Endothelial cell of umbilical vein (primary cell): ENCODE data around the gene MALRD1. TPM values are rescaled to one million over a fixed set of nuclear protein-coding genes. Genes with fewer than 3 reads are reported as not detected.

Experiments
- BruUV-seq: library from RNA; stranded (reverse); fragments of 400-500 nt; replicated peaks from 2 replicates; lab custom pipeline; 2021; lab: Mats Ljungman, UMichigan
- CTCF ChIA-PET: fragments of 300-600, 350-600 bp; sonication (Branson Sonifier 250); formaldehyde crosslinking; loops from one replicate; lab custom pipeline; 2021; ENCODE audit warnings: antibody characterized with exemption, inconsistent platforms; lab: Charles Lee
- POLR2A ChIA-PET: fragments of 300-600, 350-600 bp; sonication (Branson Sonifier 250); formaldehyde crosslinking; loops from one replicate; lab custom pipeline; 2021; ENCODE audit warnings: antibody characterized with exemption, inconsistent platforms; lab: Charles Lee
- DNase-seq: peaks from one replicate; pipeline ENCODE4 v3.0.0-alpha.2; 2011; ENCODE audit warnings: low read depth, low spot score
- FAIRE-seq: peaks from 2 replicates; lab custom pipeline; 2011; peaks lifted over from hg19 to GRCh38; lab: Jason Lieb, UNC
- H2AFZ ChIP-seq: 2 replicates; pipeline ENCODE4 v1.6.0; 2012; ENCODE audit warnings: low read depth, low read length, control low read depth, inconsistent platforms
- H3K27ac ChIP-seq: 2 replicates; pipeline ENCODE4 v1.5.1; 2011; ENCODE audit warnings: low read depth, mild to moderate bottlenecking, control low read depth, low read length, moderate library complexity; ENCODE audit not compliant: insufficient read depth
- H3K27me3 ChIP-seq, 2 experiments: 2 replicates each; pipeline versions ENCODE4 v1.6.0 to v1.6.1; 2011; ENCODE audit warnings: low read length in 2 of 2, mixed read lengths in 1 of 2; ENCODE audit not compliant: control insufficient read depth in 2 of 2, insufficient read depth in 2 of 2
- H3K36me3 ChIP-seq, 2 experiments: 2 replicates in 1 of 2; 3 replicates in 1 of 2; pipeline ENCODE4 v1.5.1; 2011; ENCODE audit warnings: low read length in 2 of 2, mild to moderate bottlenecking in 1 of 2, moderate library complexity in 1 of 2; ENCODE audit not compliant: control insufficient read depth in 2 of 2, insufficient read depth in 2 of 2; ENCODE audit errors: extremely low read depth in 1 of 2
- H3K4me1 ChIP-seq: 3 replicates; pipeline ENCODE4 v1.5.1; 2011; ENCODE audit warnings: mild to moderate bottlenecking, low read length; ENCODE audit not compliant: control insufficient read depth, insufficient read depth; ENCODE audit errors: extremely low read depth
- H3K4me2 ChIP-seq: 2 replicates; pipeline ENCODE4 v1.6.1; 2011; ENCODE audit warnings: low read length, control low read depth, mixed read lengths; ENCODE audit not compliant: insufficient read depth
- H3K4me3 ChIP-seq, 3 experiments: fragments of 200-600 bp in 1 of 3; sonication (generic), shearing (Covaris generic) in 1 of 3; replicated peaks in 1 of 3; 2 replicates each; pipeline ENCODE4 v1.5.1; 2011 to 2016; ENCODE audit warnings: control low read depth in 3 of 3, low read length in 3 of 3, mild to moderate bottlenecking in 2 of 3, inconsistent platforms in 1 of 3, low read depth in 1 of 3, moderate library complexity in 1 of 3; ENCODE audit not compliant: insufficient read depth in 1 of 3
- H3K79me2 ChIP-seq: 2 replicates; pipeline ENCODE4 v1.6.0; 2012; ENCODE audit warnings: low read length, inconsistent platforms; ENCODE audit not compliant: control insufficient read depth, insufficient read depth
- H3K9ac ChIP-seq: replicated peaks from 2 replicates; pipeline ENCODE3; 2011; ENCODE audit warnings: low read length, control low read depth; ENCODE audit not compliant: insufficient read depth; ENCODE audit errors: extremely low read depth
- H3K9me1 ChIP-seq: replicated peaks from 3 replicates; pipeline ENCODE4 v1.6.0; 2011; ENCODE audit warnings: mild to moderate bottlenecking, low read length; ENCODE audit not compliant: control insufficient read depth, insufficient read depth; ENCODE audit errors: extremely low read depth
- H3K9me3 ChIP-seq: replicated peaks from 2 replicates; pipeline ENCODE4 v1.5.1; 2012; ENCODE audit warnings: low read length, inconsistent platforms; ENCODE audit not compliant: control insufficient read depth, insufficient read depth
- H4K20me1 ChIP-seq: replicated peaks from 2 replicates; pipeline ENCODE3; 2011; ENCODE audit warnings: mild to moderate bottlenecking, low read length; ENCODE audit not compliant: control insufficient read depth, insufficient read depth; ENCODE audit errors: extremely low read depth
- EZH2 ChIP-seq: IDR thresholded peaks from 2 replicates; pipeline ENCODE4 v1.6.1; 2012; ENCODE audit warnings: borderline replicate concordance, low read depth, mild to moderate bottlenecking, moderate library complexity, low read length, inconsistent platforms; ENCODE audit not compliant: severe bottlenecking
- FOS ChIP-seq: IDR thresholded peaks from 2 replicates; pipeline ENCODE4 v1.6.1; 2011; ENCODE audit warnings: mild to moderate bottlenecking, low read length, moderate library complexity, borderline replicate concordance; ENCODE audit not compliant: insufficient read depth
- GATA2 ChIP-seq: IDR thresholded peaks from 2 replicates; pipeline ENCODE4 v1.7.0; 2011; ENCODE audit warnings: low read depth, mild to moderate bottlenecking, moderate library complexity, mixed read lengths, low read length; ENCODE audit not compliant: insufficient read length, insufficient read depth
- JUN ChIP-seq: IDR thresholded peaks from 2 replicates; pipeline ENCODE4 v1.6.1; 2011; ENCODE audit warnings: borderline replicate concordance, low read depth; ENCODE audit not compliant: insufficient read length, insufficient read depth
- MYC ChIP-seq: IDR thresholded peaks from one replicate; pipeline ENCODE4 v1.6.1; 2011; ENCODE audit warnings: mild to moderate bottlenecking, low read depth, low read length
- POLR2A ChIP-seq: IDR thresholded peaks from 2 replicates; pipeline ENCODE4 v1.6.1; 2012; ENCODE audit warnings: low read depth, mild to moderate bottlenecking, control low read depth, low read length
- POLR2AphosphoS5 ChIP-seq: IDR thresholded peaks from 2 replicates; pipeline ENCODE4 v1.6.1; 2012; ENCODE audit warnings: low read depth, mild to moderate bottlenecking, control low read depth, low read length, moderate library complexity; ENCODE audit not compliant: insufficient read depth
- dilution Hi-C: fragments of 300-500 bp; cut with MboI; formaldehyde crosslinking; loops from one replicate; pipeline ENCODE4 v1.15.0; 2019; ENCODE audit warnings: low sequenced_read_pairs; ENCODE audit not compliant: extremely low pct_ligation_motif_present
- intact Hi-C: fragments of 100-400 bp; cut with micrococcal nuclease; formaldehyde crosslinking; loops from one replicate; pipeline ENCODE4 v1.10.0; 2022
- polyA plus RNA-seq, 4 experiments: library from polyadenylated mRNA; depleted of rRNA in 3 of 4; stranded (reverse) in 3 of 4; unstranded in 1 of 4; fragments of >200 nt; gene quantifications; 2 replicates each; pipeline versions ENCODE4 v1.2.1 to v1.2.3, GENCODE V29; 2011 to 2012; ENCODE audit warnings: missing spikeins in 1 of 4
- total RNA-seq: library from RNA; stranded (reverse); gene quantifications from 2 replicates; pipeline ENCODE4 v1.2.3, GENCODE V29; 2021
- TF ChIP-seq, protein P1 (sequence below): IDR thresholded peaks from 2 replicates; pipeline ENCODE4 v1.6.1; 2011; ENCODE audit not compliant: insufficient read depth, insufficient read length
- TF ChIP-seq, protein P2 (sequence below), 2 donors: IDR thresholded peaks; 1 replicate in 1 of 2; 2 replicates in 1 of 2; pipeline ENCODE4 v1.5.1; 2011; ENCODE audit warnings: low read length in 2 of 2, mild to moderate bottlenecking in 2 of 2, moderate library complexity in 2 of 2, control low read depth in 1 of 2, inconsistent platforms in 1 of 2, low read depth in 1 of 2; ENCODE audit not compliant: insufficient read depth in 1 of 2; ENCODE audit errors: extremely low read depth in 1 of 2

MALRD1 gene
- total and polyA plus RNA-seq, 2 donors (not counting 3 experiments of a cell fraction or from before 2014, with no cell fraction given), result not detected

DNA sequence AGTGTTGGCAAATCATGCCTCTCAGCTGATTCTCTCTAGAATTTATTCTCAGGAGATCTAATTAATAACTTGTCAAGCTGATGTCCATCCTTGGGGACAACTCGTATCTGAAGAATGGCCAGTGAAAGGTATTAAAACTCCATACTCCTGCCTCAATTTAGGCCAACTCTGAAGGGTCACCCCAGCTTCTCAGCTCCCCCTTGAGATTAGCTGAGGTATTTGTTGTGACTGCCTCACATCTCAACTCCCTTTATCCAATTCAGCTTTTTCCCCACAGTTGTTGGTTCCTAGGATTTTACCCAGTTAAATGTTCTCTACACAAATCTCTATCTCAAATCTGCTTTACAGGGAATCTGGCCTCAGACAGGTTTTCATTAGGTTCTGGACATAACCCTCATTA is 182.4 kb downstream of the MALRD1 start:
- DNase-seq, result no peak
- TF ChIP-seq POLR2A (no peak), MYC (no peak), POLR2AphosphoS5 (no peak)
- H3K4me3 ChIP-seq, result no peak overlapping the region
- H3K27me3 ChIP-seq, result no peaks in the 10 kb centered on the region
- H4K20me1 ChIP-seq, result no peaks in the 10 kb centered on the region
- ChIA-PET POLR2A (no interaction called here), CTCF (no interaction called here)
- no peak overlapping the region for H3K27ac ChIP-seq
- no peak overlapping the region for H3K4me2 ChIP-seq
- H3K9ac ChIP-seq, result no peak overlapping the region
- H3K9me1 ChIP-seq, result no peaks in the 10 kb centered on the region
- no peak for FAIRE-seq
- no peak overlapping the region for H2AFZ ChIP-seq
- dilution Hi-C loops, result no loop called here
- intact Hi-C loops, result no loop called here
- H3K36me3 ChIP-seq, result no peaks in the 10 kb centered on the region
- H3K9me3 ChIP-seq, result peaks cover 2% of the 10 kb centered on the region
- H3K79me2 ChIP-seq, result no peaks in the 10 kb centered on the region
- no peaks in the 10 kb centered on the region for H3K4me1 ChIP-seq
- BruUV-seq, result no TSS peak

DNA sequence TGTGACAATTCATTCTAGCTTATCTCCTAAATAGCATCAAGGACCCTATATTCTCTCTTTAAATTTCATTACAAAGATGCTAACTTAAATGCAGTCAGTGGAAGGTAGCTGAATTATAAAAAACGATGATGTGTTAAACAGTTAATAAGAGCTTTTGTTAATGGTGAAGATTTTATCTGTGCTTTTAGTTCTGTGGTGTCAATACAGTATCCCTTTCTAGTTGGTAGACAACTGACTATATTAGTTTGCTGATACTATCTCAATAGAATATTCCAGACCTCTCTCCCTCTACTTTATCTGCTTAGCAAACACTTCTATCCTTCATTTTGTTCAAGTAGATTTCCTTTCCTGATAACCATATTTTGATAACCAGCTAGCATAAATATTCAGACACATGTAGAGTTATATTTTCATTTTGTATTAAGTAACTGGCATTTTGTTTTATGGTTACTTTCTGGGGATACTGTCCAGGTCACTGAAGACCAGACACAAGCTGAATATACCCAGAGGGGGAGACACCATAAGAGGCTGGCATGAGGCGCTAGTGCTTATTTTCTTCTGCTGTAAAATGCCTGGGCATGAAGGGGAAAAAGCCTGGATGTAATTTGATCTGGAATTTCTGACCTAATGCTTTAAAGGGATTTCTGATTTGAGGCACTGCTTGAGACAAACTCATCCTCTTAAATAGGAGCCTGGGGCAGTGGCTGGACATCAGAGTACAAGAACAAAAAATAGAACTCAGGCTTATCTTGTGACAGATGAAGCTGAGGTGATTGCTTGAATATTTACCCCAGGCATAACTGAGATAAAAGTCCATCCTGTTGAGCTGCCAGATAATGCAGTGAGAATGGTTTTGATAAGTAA is 197.5 kb downstream of the MALRD1 start:
- no peak overlapping the region for H3K4me3 ChIP-seq

More for the DNA sequence above, 197.5 kb downstream of the MALRD1 start:
- ChIA-PET POLR2A (no interaction called here), CTCF (no interaction called here)
- no peaks in the 10 kb centered on the region for H3K27me3 ChIP-seq
- DNase-seq, result no peak
- no peaks in the 10 kb centered on the region for H3K36me3 ChIP-seq
- no peaks in the 10 kb centered on the region for H3K9me1 ChIP-seq
- BruUV-seq, result no TSS peak
- no peak for TF ChIP-seq MYC
- TF ChIP-seq, protein P1, sequence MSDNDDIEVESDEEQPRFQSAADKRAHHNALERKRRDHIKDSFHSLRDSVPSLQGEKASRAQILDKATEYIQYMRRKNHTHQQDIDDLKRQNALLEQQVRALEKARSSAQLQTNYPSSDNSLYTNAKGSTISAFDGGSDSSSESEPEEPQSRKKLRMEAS, result no peak
- TF ChIP-seq POLR2A, result no peak
- TF ChIP-seq POLR2AphosphoS5, result no peak
- TF ChIP-seq, protein P2, sequence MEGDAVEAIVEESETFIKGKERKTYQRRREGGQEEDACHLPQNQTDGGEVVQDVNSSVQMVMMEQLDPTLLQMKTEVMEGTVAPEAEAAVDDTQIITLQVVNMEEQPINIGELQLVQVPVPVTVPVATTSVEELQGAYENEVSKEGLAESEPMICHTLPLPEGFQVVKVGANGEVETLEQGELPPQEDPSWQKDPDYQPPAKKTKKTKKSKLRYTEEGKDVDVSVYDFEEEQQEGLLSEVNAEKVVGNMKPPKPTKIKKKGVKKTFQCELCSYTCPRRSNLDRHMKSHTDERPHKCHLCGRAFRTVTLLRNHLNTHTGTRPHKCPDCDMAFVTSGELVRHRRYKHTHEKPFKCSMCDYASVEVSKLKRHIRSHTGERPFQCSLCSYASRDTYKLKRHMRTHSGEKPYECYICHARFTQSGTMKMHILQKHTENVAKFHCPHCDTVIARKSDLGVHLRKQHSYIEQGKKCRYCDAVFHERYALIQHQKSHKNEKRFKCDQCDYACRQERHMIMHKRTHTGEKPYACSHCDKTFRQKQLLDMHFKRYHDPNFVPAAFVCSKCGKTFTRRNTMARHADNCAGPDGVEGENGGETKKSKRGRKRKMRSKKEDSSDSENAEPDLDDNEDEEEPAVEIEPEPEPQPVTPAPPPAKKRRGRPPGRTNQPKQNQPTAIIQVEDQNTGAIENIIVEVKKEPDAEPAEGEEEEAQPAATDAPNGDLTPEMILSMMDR (IDR thresholded peaks at IDR 0.05; ENCODE audit: extremely low read depth in 1 of 2, insufficient read depth in 1 of 2, low read depth in 1 of 2, low read length in 2 of 2), result no peak
- TF ChIP-seq JUN, result no peak
- no peak for TF ChIP-seq EZH2
- TF ChIP-seq FOS, result no peak
- no peak for TF ChIP-seq GATA2
- H2AFZ ChIP-seq, result no peak overlapping the region
- FAIRE-seq, result no peak
- dilution Hi-C loops (no loop called here), intact Hi-C loops (no loop called here)
- H4K20me1 ChIP-seq, result no peaks in the 10 kb centered on the region
- H3K4me2 ChIP-seq, result no peak overlapping the region
- no peaks in the 10 kb centered on the region for H3K4me1 ChIP-seq
- H3K9me3 ChIP-seq, result no peaks in the 10 kb centered on the region
- H3K27ac ChIP-seq, result no peak overlapping the region
- no peaks in the 10 kb centered on the region for H3K79me2 ChIP-seq
- no peak overlapping the region for H3K9ac ChIP-seq
